ENCODE results near the gene GNAS.

The GNAS gene

GRCh38 chr20:58907320-58908137 is 55.0 kb downstream of the GNAS start:
- TF ChIP-seq CTCF (IDR thresholded peaks at IDR 0.05; ENCODE audit: low read length, missing control alignments), result no peak
- DNase-seq (ENCODE audit: low read depth), result peak; percentile 99
- no peak overlapping the region for H3K4me3 ChIP-seq (replicated peaks; ENCODE audit: low read depth, low read length)

DNA sequence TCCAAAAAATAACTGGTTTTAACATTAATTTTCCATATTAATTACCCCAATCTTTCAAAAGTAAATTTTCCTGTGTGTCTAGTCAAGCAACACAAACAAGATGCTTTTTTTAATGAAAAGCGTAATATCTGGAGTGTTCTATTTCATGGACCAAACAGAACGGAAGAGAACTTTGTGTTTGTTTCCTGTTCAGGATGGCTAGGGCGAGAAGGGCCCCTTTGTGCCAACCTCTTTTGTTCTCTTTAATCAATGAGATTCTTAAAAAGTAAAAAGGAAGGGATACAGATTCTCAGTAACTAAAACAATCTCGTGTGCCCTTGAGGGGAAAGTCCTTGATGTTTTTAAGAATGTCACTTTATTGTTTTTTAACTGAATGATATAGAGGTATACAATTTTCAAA is 55.7 kb downstream of the GNAS start:
- TF ChIP-seq CTCF (IDR thresholded peaks at IDR 0.05; ENCODE audit: low read length, missing control alignments), result no peak
- DNase-seq (ENCODE audit: low read depth), result no peak
- no peak overlapping the region for H3K4me3 ChIP-seq (replicated peaks; ENCODE audit: low read depth, low read length)

- no peak for TF ChIP-seq CTCF (IDR thresholded peaks at IDR 0.05; ENCODE audit: low read length, missing control alignments)
- H3K4me3 ChIP-seq (replicated peaks; ENCODE audit: low read depth, low read length), result no peak overlapping the region
- DNase-seq (ENCODE audit: low read depth), result no peak
Measured at GRCh38 chr20:58908941-58909340, 56.4 kb downstream of the GNAS start.

DNA sequence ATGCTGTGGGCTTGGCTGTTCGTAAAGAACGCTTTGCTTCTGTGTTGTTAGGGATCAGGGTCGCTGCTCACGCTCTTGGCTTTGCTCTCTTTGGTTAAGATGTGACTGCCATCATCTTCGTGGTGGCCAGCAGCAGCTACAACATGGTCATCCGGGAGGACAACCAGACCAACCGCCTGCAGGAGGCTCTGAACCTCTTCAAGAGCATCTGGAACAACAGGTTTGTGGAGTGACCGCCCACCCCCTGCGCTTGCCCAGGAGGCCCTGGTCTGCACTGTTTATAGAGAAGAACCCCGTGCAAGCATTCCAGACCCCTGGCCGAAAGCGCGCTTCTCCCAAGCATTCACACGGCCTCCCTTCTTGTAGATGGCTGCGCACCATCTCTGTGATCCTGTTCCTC is 57.1 kb downstream of the GNAS start:
- no peak for TF ChIP-seq CTCF (IDR thresholded peaks at IDR 0.05; ENCODE audit: low read length, missing control alignments)
- no peak for DNase-seq (ENCODE audit: low read depth)
- no peak overlapping the region for H3K4me3 ChIP-seq (replicated peaks; ENCODE audit: low read depth, low read length)

DNA sequence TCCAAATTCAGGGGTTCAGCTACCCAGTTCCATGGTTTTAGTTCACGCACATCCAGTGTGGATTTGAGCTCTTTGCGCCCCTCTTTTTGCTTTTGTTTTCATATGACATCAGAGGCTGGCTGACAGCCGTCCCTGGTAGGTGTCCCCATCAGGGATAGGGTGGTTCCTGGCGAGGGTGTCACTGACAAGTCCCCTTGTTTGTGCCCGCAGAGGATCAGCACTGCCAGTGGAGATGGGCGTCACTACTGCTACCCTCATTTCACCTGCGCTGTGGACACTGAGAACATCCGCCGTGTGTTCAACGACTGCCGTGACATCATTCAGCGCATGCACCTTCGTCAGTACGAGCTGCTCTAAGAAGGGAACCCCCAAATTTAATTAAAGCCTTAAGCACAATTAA is 58.0 kb downstream of the GNAS start:
- no peak for DNase-seq (ENCODE audit: low read depth)
- H3K4me3 ChIP-seq (replicated peaks; ENCODE audit: low read depth, low read length), result no peak overlapping the region
- TF ChIP-seq CTCF (IDR thresholded peaks at IDR 0.05; ENCODE audit: low read length, missing control alignments), result no peak

DNA sequence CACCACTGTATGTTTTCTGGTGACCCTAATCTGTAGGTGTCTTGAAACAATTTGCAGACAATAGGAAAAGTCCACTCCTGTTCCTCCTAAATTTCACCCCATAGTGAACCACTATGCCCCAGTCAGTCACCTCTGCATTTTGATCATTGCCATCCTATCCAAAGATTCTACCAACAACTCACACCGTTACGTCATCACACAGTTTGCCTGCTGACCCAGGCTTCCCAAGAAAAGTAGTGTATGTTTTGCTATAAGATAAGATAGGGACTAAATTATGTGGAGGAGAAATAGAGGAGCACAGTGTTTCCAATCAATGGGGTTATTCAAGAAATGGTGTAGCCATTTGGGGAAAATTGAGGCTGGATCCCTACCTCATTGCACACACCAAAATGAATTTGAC is 58.8 kb downstream of the GNAS start:
- no peak overlapping the region for H3K4me3 ChIP-seq (replicated peaks; ENCODE audit: low read depth, low read length)
- no peak for TF ChIP-seq CTCF (IDR thresholded peaks at IDR 0.05; ENCODE audit: low read length, missing control alignments)
- no peak for DNase-seq (ENCODE audit: low read depth)

- no peak for DNase-seq (ENCODE audit: low read depth)
- no peak overlapping the region for H3K4me3 ChIP-seq (replicated peaks; ENCODE audit: low read depth, low read length)
- TF ChIP-seq CTCF (IDR thresholded peaks at IDR 0.05; ENCODE audit: low read length, missing control alignments), result no peak
Measured at GRCh38 chr20:58911970-58912369, 59.5 kb downstream of the GNAS start.

Data from fibroblast of pulmonary artery (primary cell).